GM23338 (cell line): ENCODE results near the gene INO80.
"Not testable (repeated sequence)": the region's sequence is repeated elsewhere in the genome, so short reads cannot be mapped to it uniquely, and the experiment has no call there.

Source experiments
- POLR2AphosphoS5 ChIP-seq: IDR thresholded peaks from 2 replicates; pipeline ENCODE4 v1.6.1; 2016; ENCODE audit warnings: antibody characterized with exemption, low read depth
- ZNF114 ChIP-seq: fragments of 250-450 bp; sonication (Bioruptor Pico); IDR thresholded peaks from 2 replicates; pipeline ENCODE4 v1.5.0; 2020; ENCODE audit warnings: mild to moderate bottlenecking, moderate library complexity
- ZNF331 ChIP-seq: fragments of 250-450 bp; sonication (Bioruptor Pico); IDR thresholded peaks from 2 replicates; pipeline ENCODE4 v1.5.0; 2020; ENCODE audit warnings: low read depth, mild to moderate bottlenecking, moderate library complexity
- TF ChIP-seq, protein P1 (sequence below), 2 experiments: fragments of 200-600 bp in 1 of 2; sonication (generic) in 1 of 2; conservative IDR thresholded peaks; 2 replicates each; pipeline versions ENCODE4 v1.5.1 to v1.6.1; 2016 to 2017; ENCODE audit warnings: antibody characterized with exemption in 2 of 2, low read depth in 2 of 2, mild to moderate bottlenecking in 2 of 2, moderate library complexity in 1 of 2

DNA sequence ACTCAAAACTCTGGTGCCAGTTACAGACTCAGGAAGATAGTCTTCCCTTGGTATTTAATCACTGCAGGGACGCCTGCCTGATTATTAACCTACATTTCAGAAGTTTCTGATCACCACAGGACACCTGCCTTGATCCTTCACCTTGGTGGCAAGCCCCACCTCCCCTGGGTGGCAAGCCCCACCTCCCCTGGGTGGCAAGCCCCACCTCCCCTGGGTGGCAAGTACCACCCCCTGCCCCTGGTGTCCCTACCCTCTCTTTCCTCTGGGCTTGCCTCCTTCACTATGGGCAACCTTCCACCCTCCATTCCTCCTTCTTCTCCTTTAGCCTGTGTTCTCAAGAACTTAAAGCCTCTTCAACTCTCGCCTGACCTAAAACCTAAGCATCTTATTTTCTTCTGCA lies 16.0 kb upstream of the INO80 start:
- TF ChIP-seq, protein P1, sequence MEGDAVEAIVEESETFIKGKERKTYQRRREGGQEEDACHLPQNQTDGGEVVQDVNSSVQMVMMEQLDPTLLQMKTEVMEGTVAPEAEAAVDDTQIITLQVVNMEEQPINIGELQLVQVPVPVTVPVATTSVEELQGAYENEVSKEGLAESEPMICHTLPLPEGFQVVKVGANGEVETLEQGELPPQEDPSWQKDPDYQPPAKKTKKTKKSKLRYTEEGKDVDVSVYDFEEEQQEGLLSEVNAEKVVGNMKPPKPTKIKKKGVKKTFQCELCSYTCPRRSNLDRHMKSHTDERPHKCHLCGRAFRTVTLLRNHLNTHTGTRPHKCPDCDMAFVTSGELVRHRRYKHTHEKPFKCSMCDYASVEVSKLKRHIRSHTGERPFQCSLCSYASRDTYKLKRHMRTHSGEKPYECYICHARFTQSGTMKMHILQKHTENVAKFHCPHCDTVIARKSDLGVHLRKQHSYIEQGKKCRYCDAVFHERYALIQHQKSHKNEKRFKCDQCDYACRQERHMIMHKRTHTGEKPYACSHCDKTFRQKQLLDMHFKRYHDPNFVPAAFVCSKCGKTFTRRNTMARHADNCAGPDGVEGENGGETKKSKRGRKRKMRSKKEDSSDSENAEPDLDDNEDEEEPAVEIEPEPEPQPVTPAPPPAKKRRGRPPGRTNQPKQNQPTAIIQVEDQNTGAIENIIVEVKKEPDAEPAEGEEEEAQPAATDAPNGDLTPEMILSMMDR (conservative IDR thresholded peaks at IDR 0.05; ENCODE audit: low read depth in 2 of 2) = not testable (repeated sequence)
- not testable (repeated sequence) for TF ChIP-seq ZNF114, POLR2AphosphoS5, ZNF331
